ENCODE measurements around the gene ADAM12. TPM values are rescaled to one million over a fixed set of nuclear protein-coding genes. Genes with fewer than 3 reads are reported as not detected.

Gene ADAM12
- total RNA-seq, 1 experiment from 2014 or later = not detected

- Histone ChIP-seq H3K79me2 (ENCODE audit: insufficient read depth, low read length) (no peaks in the 10 kb centered on the region), H3K4me1 (ENCODE audit: control insufficient read depth in 1 of 2, insufficient read depth in 2 of 2, low read length in 2 of 2) (no peaks in the 10 kb centered on the region), H3K36me3 (ENCODE audit: control insufficient read depth in 1 of 2, insufficient read depth in 2 of 2, low read length in 2 of 2) (no peaks in the 10 kb centered on the region), H3K27me3 (ENCODE audit: insufficient read depth, low read length) (peaks cover 20% of the 10 kb centered on the region; the same call in 1 of the 2 replicates), H4K20me1 (ENCODE audit: insufficient read depth) (no peaks in the 10 kb centered on the region), H3K4me2 (ENCODE audit: low read length) (no peak overlapping the region), H2AFZ (ENCODE audit: low read depth, low read length, poor library complexity, severe bottlenecking) (no peak overlapping the region), H3K9ac (ENCODE audit: low read length) (no peak overlapping the region), H3K4me3 (replicated peaks in 1 of 2; ENCODE audit: low read depth in 1 of 2, low read length in 2 of 2) (no peak overlapping the region), H3K9me3 (ENCODE audit: control insufficient read depth in 1 of 2, insufficient read depth in 1 of 2, low read depth in 1 of 2, low read length in 2 of 2) (peaks cover 0 to 5% of the 10 kb centered on the region in 2 experiments; a peak in 2 of 4 replicates), H3K9me2 (ENCODE audit: insufficient read depth) (no peaks in the 10 kb centered on the region), H3K27ac (ENCODE audit: low read depth, low read length) (no peak overlapping the region)
- intact Hi-C loops (cut with micrococcal nuclease) = no loop called here
- TF ChIP-seq EZH2 (IDR thresholded peaks at IDR 0.05) (no peak), POLR2AphosphoS5 (IDR thresholded peaks at IDR 0.05; ENCODE audit: low read depth, low read length) (no peak), ELF1 (IDR thresholded peaks at IDR 0.05; ENCODE audit: borderline replicate concordance, low read depth) (no peak), SIN3A (IDR thresholded peaks at IDR 0.05; ENCODE audit: low read depth) (no peak), ZNF274 (IDR thresholded peaks at IDR 0.05; ENCODE audit: low read depth, low read length) (no peak), MAX (IDR thresholded peaks at IDR 0.05) (no peak)
- TF ChIP-seq, protein P1, sequence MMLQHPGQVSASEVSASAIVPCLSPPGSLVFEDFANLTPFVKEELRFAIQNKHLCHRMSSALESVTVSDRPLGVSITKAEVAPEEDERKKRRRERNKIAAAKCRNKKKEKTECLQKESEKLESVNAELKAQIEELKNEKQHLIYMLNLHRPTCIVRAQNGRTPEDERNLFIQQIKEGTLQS (IDR thresholded peaks at IDR 0.05) = no peak
- TF ChIP-seq, protein P2, sequence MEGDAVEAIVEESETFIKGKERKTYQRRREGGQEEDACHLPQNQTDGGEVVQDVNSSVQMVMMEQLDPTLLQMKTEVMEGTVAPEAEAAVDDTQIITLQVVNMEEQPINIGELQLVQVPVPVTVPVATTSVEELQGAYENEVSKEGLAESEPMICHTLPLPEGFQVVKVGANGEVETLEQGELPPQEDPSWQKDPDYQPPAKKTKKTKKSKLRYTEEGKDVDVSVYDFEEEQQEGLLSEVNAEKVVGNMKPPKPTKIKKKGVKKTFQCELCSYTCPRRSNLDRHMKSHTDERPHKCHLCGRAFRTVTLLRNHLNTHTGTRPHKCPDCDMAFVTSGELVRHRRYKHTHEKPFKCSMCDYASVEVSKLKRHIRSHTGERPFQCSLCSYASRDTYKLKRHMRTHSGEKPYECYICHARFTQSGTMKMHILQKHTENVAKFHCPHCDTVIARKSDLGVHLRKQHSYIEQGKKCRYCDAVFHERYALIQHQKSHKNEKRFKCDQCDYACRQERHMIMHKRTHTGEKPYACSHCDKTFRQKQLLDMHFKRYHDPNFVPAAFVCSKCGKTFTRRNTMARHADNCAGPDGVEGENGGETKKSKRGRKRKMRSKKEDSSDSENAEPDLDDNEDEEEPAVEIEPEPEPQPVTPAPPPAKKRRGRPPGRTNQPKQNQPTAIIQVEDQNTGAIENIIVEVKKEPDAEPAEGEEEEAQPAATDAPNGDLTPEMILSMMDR (IDR thresholded peaks at IDR 0.05 in 2 of 3, conservative IDR thresholded peaks at IDR 0.05 in 1 of 3; ENCODE audit: borderline replicate concordance in 1 of 3, insufficient read depth in 1 of 3, low read depth in 2 of 3, low read length in 2 of 3) = no peak
- TF ChIP-seq, protein P3, sequence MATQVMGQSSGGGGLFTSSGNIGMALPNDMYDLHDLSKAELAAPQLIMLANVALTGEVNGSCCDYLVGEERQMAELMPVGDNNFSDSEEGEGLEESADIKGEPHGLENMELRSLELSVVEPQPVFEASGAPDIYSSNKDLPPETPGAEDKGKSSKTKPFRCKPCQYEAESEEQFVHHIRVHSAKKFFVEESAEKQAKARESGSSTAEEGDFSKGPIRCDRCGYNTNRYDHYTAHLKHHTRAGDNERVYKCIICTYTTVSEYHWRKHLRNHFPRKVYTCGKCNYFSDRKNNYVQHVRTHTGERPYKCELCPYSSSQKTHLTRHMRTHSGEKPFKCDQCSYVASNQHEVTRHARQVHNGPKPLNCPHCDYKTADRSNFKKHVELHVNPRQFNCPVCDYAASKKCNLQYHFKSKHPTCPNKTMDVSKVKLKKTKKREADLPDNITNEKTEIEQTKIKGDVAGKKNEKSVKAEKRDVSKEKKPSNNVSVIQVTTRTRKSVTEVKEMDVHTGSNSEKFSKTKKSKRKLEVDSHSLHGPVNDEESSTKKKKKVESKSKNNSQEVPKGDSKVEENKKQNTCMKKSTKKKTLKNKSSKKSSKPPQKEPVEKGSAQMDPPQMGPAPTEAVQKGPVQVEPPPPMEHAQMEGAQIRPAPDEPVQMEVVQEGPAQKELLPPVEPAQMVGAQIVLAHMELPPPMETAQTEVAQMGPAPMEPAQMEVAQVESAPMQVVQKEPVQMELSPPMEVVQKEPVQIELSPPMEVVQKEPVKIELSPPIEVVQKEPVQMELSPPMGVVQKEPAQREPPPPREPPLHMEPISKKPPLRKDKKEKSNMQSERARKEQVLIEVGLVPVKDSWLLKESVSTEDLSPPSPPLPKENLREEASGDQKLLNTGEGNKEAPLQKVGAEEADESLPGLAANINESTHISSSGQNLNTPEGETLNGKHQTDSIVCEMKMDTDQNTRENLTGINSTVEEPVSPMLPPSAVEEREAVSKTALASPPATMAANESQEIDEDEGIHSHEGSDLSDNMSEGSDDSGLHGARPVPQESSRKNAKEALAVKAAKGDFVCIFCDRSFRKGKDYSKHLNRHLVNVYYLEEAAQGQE (IDR thresholded peaks at IDR 0.05; ENCODE audit: low read depth) = no peak
- ChIA-PET POLR2A (no interaction called here), CTCF (no interaction called here), RAD21 (ENCODE audit: low non-redundant PET in 1 of 2, low total read pairs in 2 of 2, uncharacterized antibody in 2 of 2, unreplicated experiment in 2 of 2) (no interaction called here)
- no peak for ATAC-seq
- BruUV-seq (replicated peaks) = no TSS peak
- no peak for DNase-seq (ENCODE audit: low read depth, low spot score)
Measured at GRCh38 chr10:126425489-126426065, 37.3 kb upstream of the ADAM12 start.
